H1 (cell line): ENCODE data around the gene GPC3. TPM values are rescaled to one million over a fixed set of nuclear protein-coding genes. Genes with fewer than 3 reads are reported as not detected.

Experiments
- CTCF ChIA-PET: fragments of 300-600 bp; sonication (Branson Sonifier 250); formaldehyde crosslinking; loops from one replicate; lab custom pipeline; 2021; ENCODE audit not compliant: partially characterized antibody; lab: Charles Lee
- POLR2A ChIA-PET: fragments of 300-600 bp; sonication (Branson Sonifier 250); formaldehyde crosslinking; loops from one replicate; lab custom pipeline; 2021; ENCODE audit warnings: inconsistent platforms; ENCODE audit not compliant: partially characterized antibody; lab: Charles Lee
- DNase-seq, 2 experiments: peaks; one replicate each; pipeline versions ENCODE4 v3.0.0 to v3.0.0-alpha.2; 2010 to 2022; ENCODE audit warnings: low spot score in 2 of 2, low read depth in 1 of 2, mixed read lengths in 1 of 2
- FAIRE-seq: peaks from 2 replicates; lab custom pipeline; 2011; peaks lifted over from hg19 to GRCh38; lab: Jason Lieb, UNC
- H2AFZ ChIP-seq: 2 replicates; pipeline ENCODE4 v1.8.1; 2012; ENCODE audit warnings: low read length, inconsistent platforms
- H2AK5ac ChIP-seq: 2 replicates; pipeline ENCODE4 v1.6.1; 2013; ENCODE audit warnings: low read depth, low read length
- H2BK120ac ChIP-seq: replicated peaks from 2 replicates; pipeline ENCODE3; 2013; ENCODE audit warnings: low read depth, low read length, inconsistent platforms
- H2BK12ac ChIP-seq: 2 replicates; pipeline ENCODE4 v1.6.1; 2013; ENCODE audit warnings: low read depth, low read length
- H2BK15ac ChIP-seq: 2 replicates; pipeline ENCODE4 v1.6.1; 2013; ENCODE audit warnings: low read length
- H2BK20ac ChIP-seq: 2 replicates; pipeline ENCODE4 v1.6.1; 2013; ENCODE audit warnings: low read length
- H2BK5ac ChIP-seq: 2 replicates; pipeline ENCODE4 v1.6.1; 2013; ENCODE audit warnings: low read depth, low read length
- H3K14ac ChIP-seq: 2 replicates; pipeline ENCODE4 v1.6.1; 2013; ENCODE audit warnings: inconsistent platforms; ENCODE audit not compliant: insufficient read length
- H3K18ac ChIP-seq: 2 replicates; pipeline ENCODE4 v1.6.1; 2013; ENCODE audit warnings: low read length; ENCODE audit errors: extremely low read depth
- H3K23ac ChIP-seq: 2 replicates; pipeline ENCODE4 v1.6.1; 2013; ENCODE audit warnings: inconsistent platforms; ENCODE audit not compliant: insufficient read length
- H3K23me2 ChIP-seq: 2 replicates; pipeline ENCODE4 v1.6.1; 2013; ENCODE audit warnings: low read depth, low read length
- H3K27ac ChIP-seq: 2 replicates; pipeline ENCODE4 v1.6.1; 2011; ENCODE audit warnings: low read depth, low read length, inconsistent platforms
- H3K27me3 ChIP-seq, 4 experiments: replicated peaks in 1 of 4; 1 replicate in 1 of 4; 2 replicates in 3 of 4; pipeline versions ENCODE4 v1.6.1 to v1.8.1; 2011 to 2013; ENCODE audit warnings: low read length in 3 of 4, mild to moderate bottlenecking in 3 of 4, inconsistent platforms in 2 of 4, mixed read lengths in 2 of 4, moderate library complexity in 1 of 4; ENCODE audit not compliant: control insufficient read depth in 3 of 4, insufficient read depth in 3 of 4; ENCODE audit errors: extremely low read depth in 1 of 4
- H3K36me3 ChIP-seq, 4 experiments: 2 replicates each; pipeline versions ENCODE4 v1.6.1 to v1.8.1; 2011 to 2013; ENCODE audit warnings: mild to moderate bottlenecking in 4 of 4, low read length in 3 of 4, moderate library complexity in 2 of 4, control low read depth in 1 of 4, inconsistent platforms in 1 of 4; ENCODE audit not compliant: insufficient read depth in 4 of 4, control insufficient read depth in 2 of 4
- H3K4ac ChIP-seq: replicated peaks from 2 replicates; pipeline ENCODE3; 2013; ENCODE audit warnings: low read length, low read depth, mixed read lengths, inconsistent platforms; ENCODE audit not compliant: insufficient read length
- H3K4me1 ChIP-seq, 4 experiments: replicated peaks in 1 of 4; 1 replicate in 1 of 4; 2 replicates in 3 of 4; pipeline versions ENCODE4 v1.6.1 to v1.8.1; 2011 to 2013; ENCODE audit warnings: low read length in 3 of 4, inconsistent platforms in 2 of 4, mixed read lengths in 1 of 4; ENCODE audit not compliant: insufficient read depth in 4 of 4, control insufficient read depth in 3 of 4
- H3K4me2 ChIP-seq, 2 experiments: 2 replicates each; pipeline versions ENCODE4 v1.6.1 to v1.8.1; 2011 to 2013; ENCODE audit warnings: low read depth in 2 of 2, low read length in 2 of 2, control low read depth in 1 of 2, inconsistent platforms in 1 of 2, mild to moderate bottlenecking in 1 of 2; ENCODE audit not compliant: insufficient read depth in 1 of 2
- H3K4me3 ChIP-seq, 4 experiments: fragments of 200-600, 300-600 bp in 1 of 4; sonication (generic), shearing (Covaris generic), sonication (Bioruptor Twin) in 1 of 4; 2 replicates each; pipeline versions ENCODE4 v1.5.1 to v1.8.1; 2011 to 2016; ENCODE audit warnings: low read length in 4 of 4, low read depth in 3 of 4, control low read depth in 2 of 4, inconsistent platforms in 2 of 4, mild to moderate bottlenecking in 2 of 4, mixed read lengths in 1 of 4, moderate library complexity in 1 of 4; ENCODE audit not compliant: insufficient read depth in 2 of 4; ENCODE audit errors: extremely low read depth in 1 of 4
- H3K56ac ChIP-seq: replicated peaks from 2 replicates; pipeline ENCODE3; 2013; ENCODE audit warnings: low read depth, mild to moderate bottlenecking, mixed read lengths, low read length, inconsistent platforms; ENCODE audit not compliant: insufficient read length
- H3K79me1 ChIP-seq: 2 replicates; pipeline ENCODE4 v1.6.1; 2013; ENCODE audit warnings: low read depth, low read length, control low read depth
- H3K79me2 ChIP-seq, 2 experiments: 2 replicates each; pipeline versions ENCODE4 v1.6.1 to v1.8.1; 2012 to 2013; ENCODE audit warnings: low read length in 2 of 2, mild to moderate bottlenecking in 2 of 2, inconsistent platforms in 1 of 2; ENCODE audit not compliant: insufficient read depth in 2 of 2, control insufficient read depth in 1 of 2
- H3K9ac ChIP-seq, 4 experiments: replicated peaks in 1 of 4; 1 replicate in 1 of 4; 2 replicates in 3 of 4; pipeline versions ENCODE4 v1.6.1 to v1.8.1; 2011 to 2013; ENCODE audit warnings: low read depth in 3 of 4, low read length in 3 of 4, control low read depth in 2 of 4, mild to moderate bottlenecking in 2 of 4, moderate library complexity in 2 of 4, inconsistent platforms in 1 of 4; ENCODE audit errors: extremely low read depth in 1 of 4
- H3K9me3 ChIP-seq, 2 experiments: 2 replicates each; pipeline versions ENCODE4 v1.6.1 to v1.8.1; 2012 to 2013; ENCODE audit warnings: mild to moderate bottlenecking in 2 of 2, moderate library complexity in 2 of 2, control low read depth in 1 of 2, inconsistent platforms in 1 of 2, low read depth in 1 of 2, low read length in 1 of 2, mixed read lengths in 1 of 2; ENCODE audit not compliant: insufficient read depth in 2 of 2
- H4K20me1 ChIP-seq, 2 experiments: replicated peaks in 1 of 2; 2 replicates each; pipeline versions ENCODE3 to v1.8.1; 2011 to 2013; ENCODE audit warnings: inconsistent platforms in 2 of 2, low read length in 2 of 2, mild to moderate bottlenecking in 1 of 2; ENCODE audit not compliant: insufficient read depth in 2 of 2, control insufficient read depth in 1 of 2
- H4K5ac ChIP-seq: 2 replicates; pipeline ENCODE4 v1.6.1; 2013; ENCODE audit warnings: low read length, low read depth, mixed read lengths, inconsistent platforms; ENCODE audit not compliant: insufficient read length
- H4K8ac ChIP-seq: 2 replicates; pipeline ENCODE4 v1.8.0; 2013; ENCODE audit warnings: mild to moderate bottlenecking, moderate library complexity, low read length, inconsistent platforms; ENCODE audit not compliant: insufficient read depth; ENCODE audit errors: extremely low read depth
- H4K91ac ChIP-seq: replicated peaks from 2 replicates; pipeline ENCODE3; 2013; ENCODE audit warnings: low read length, mixed read lengths, inconsistent platforms; ENCODE audit not compliant: insufficient read length
- ATF3 ChIP-seq: IDR thresholded peaks from 2 replicates; pipeline ENCODE4 v1.6.1; 2011; ENCODE audit warnings: low read depth, mild to moderate bottlenecking, low read length; ENCODE audit not compliant: insufficient read depth
- CTCF ChIP-seq, 3 experiments: IDR thresholded peaks; 1 replicate in 2 of 3; 2 replicates in 1 of 3; pipeline versions ENCODE4 v1.5.1 to v1.6.1; 2011; ENCODE audit warnings: low read length in 3 of 3, mild to moderate bottlenecking in 3 of 3, inconsistent platforms in 2 of 3, low read depth in 1 of 3, moderate library complexity in 1 of 3; ENCODE audit not compliant: insufficient read depth in 1 of 3; ENCODE audit errors: control extremely low read depth in 1 of 3
- KDM5A ChIP-seq: fragments of 200-600 bp; IDR thresholded peaks from 2 replicates; pipeline ENCODE4 v1.7.1; 2012; ENCODE audit warnings: mild to moderate bottlenecking, low read length, inconsistent platforms, mixed read lengths
- SP1 ChIP-seq: IDR thresholded peaks from 2 replicates; pipeline ENCODE4 v1.6.1; 2011; ENCODE audit warnings: low read depth, low read length
- SP4 ChIP-seq: IDR thresholded peaks from 2 replicates; pipeline ENCODE4 v1.6.1; 2012; ENCODE audit warnings: low read length, inconsistent platforms
- WGBS, 2 experiments: shearing (Covaris generic) in 1 of 2; methylation state at CpG; one replicate each; pipeline versions ENCODE4 v1.1.6 to v1.1.7; 2013 to 2015; ENCODE audit warnings: low lambda C conversion rate in 2 of 2, mixed read lengths in 2 of 2, inconsistent platforms in 1 of 2, low coverage in 1 of 2, missing lambda C conversion rate in 1 of 2; ENCODE audit not compliant: insufficient replicate concordance in 2 of 2, insufficient coverage in 1 of 2, insufficient read length in 1 of 2; ENCODE audit errors: extremely low coverage in 1 of 2, missing lambda C conversion rate in 1 of 2; 5-methylcytosine and 5-hydroxymethylcytosine counted together
- polyA plus RNA-seq, 7 experiments: library from polyadenylated mRNA; depleted of rRNA in 3 of 7; stranded (reverse) in 5 of 7; unstranded in 2 of 7; fragments of >200 nt in 5 of 7; fragments of 200-250 nt in 2 of 7; gene quantifications; 1 replicate in 5 of 7; 2 replicates in 1 of 7; 4 replicates in 1 of 7; pipeline versions ENCODE4 v1.2.1 to v1.2.3, GENCODE V29; 2011 to 2013; ENCODE audit warnings: missing spikeins in 2 of 7, mixed read lengths in 2 of 7
- total RNA-seq: library from RNA; stranded (reverse); fragmentation: NEBNext Ultra II Directional; extraction: Animal tissue kit (Norgen Biotek cat#: 25700); gene quantifications from 2 replicates; pipeline ENCODE4 v1.2.1, GENCODE V29; 2021

The GPC3 gene
- total and polyA plus RNA-seq, 2 of the 8 experiments (the other 6 are each of a cell fraction or from before 2014, with no cell fraction given), result 64.8 to 71.9 TPM

- Histone ChIP-seq H2AK5ac (no peak overlapping the region), H4K20me1 (no peaks in the 10 kb centered on the region), H3K4me2 (peak overlapping the region; percentile 82 to 98), H3K27me3 (peaks cover 0 to 3% (median 0%) of the 10 kb centered on the region in 4 experiments; a peak in 2 of 7 replicates), H3K56ac (no peak overlapping the region), H2BK5ac (no peak overlapping the region), H4K5ac (no peak overlapping the region), H3K36me3 (no peaks in the 10 kb centered on the region), H2BK120ac (no peak overlapping the region), H3K79me2 (peaks cover 0 to 26% of the 10 kb centered on the region in 2 experiments; a peak in 2 of 4 replicates), H4K8ac (no peak overlapping the region), H2BK20ac (no peak overlapping the region), H2BK12ac (no peak overlapping the region), H3K14ac (no peak overlapping the region), H4K91ac (no peak overlapping the region), H2BK15ac (no peak overlapping the region), H3K9ac (no peak overlapping the region), H3K23me2 (peaks cover 12% of the 10 kb centered on the region; the same call in 1 of the 2 replicates), H3K79me1 (no peaks in the 10 kb centered on the region), H2AFZ (no peak overlapping the region), H3K4me3 (peak overlapping the region; percentile 53 to 78 (median 60); a peak in 7 of 8 replicates), H3K4ac (no peak overlapping the region), H3K23ac (no peak overlapping the region), H3K9me3 (no peaks in the 10 kb centered on the region), H3K27ac (no peak overlapping the region), H3K4me1 (peaks cover 3 to 24% (median 14%) of the 10 kb centered on the region in 4 experiments; a peak in 6 of 7 replicates), H3K18ac (no peak overlapping the region; the same call in 1 of the 2 replicates)
- DNase-seq (no peak), FAIRE-seq (no peak)
- TF ChIP-seq CTCF (IDR thresholded peaks at IDR 0.05; ENCODE audit: control extremely low read depth in 1 of 3, insufficient read depth in 1 of 3, low read depth in 1 of 3, low read length in 3 of 3) (no peak), SP1 (no peak), ATF3 (no peak), SP4 (no peak), KDM5A (no peak)
- 3% methylated on average over 7 of the region's 8 CpGs; no CpG with 5 or more reads in 1 of the 2 experiments for WGBS, 2 experiments
- ChIA-PET CTCF (interaction anchor here (1.1 kb wide), 1 partner anchor 10 kb away, joined by 3 read pairs; no protein-coding TSS in a partner anchor), POLR2A (no interaction called here)
Observed at GRCh38 chrX:133983256-133983973, 2.0 kb downstream of the GPC3 start.
